Mesodermal cell (in vitro differentiated cells): Measurements from ENCODE around the gene PRDM16.
A peak's percentile ranks its signal among the peaks of the same experiment; 100 is the strongest.

Experiments
- H3K27ac ChIP-seq: 2 replicates; pipeline ENCODE4 v1.7.0; 2013; ENCODE audit warnings: mild to moderate bottlenecking, low read depth, low read length, moderate library complexity; ENCODE audit not compliant: severe bottlenecking
- H3K36me3 ChIP-seq: 2 replicates; pipeline ENCODE4 v1.7.1; 2013; ENCODE audit warnings: mild to moderate bottlenecking, low read length, moderate library complexity; ENCODE audit not compliant: control insufficient read depth, insufficient read depth
- H3K4me1 ChIP-seq: one replicate; pipeline ENCODE4 v1.7.1; 2013; ENCODE audit warnings: mild to moderate bottlenecking, low read length; ENCODE audit not compliant: insufficient read depth, control insufficient read depth, poor library complexity, severe bottlenecking
- H3K4me3 ChIP-seq: 2 replicates; pipeline ENCODE4 v1.7.0; 2013; ENCODE audit warnings: low read length, control low read depth, mild to moderate bottlenecking; ENCODE audit not compliant: insufficient read depth, poor library complexity, severe bottlenecking; ENCODE audit errors: extremely low read depth
- H3K9me3 ChIP-seq: 2 replicates; pipeline ENCODE4 v1.7.1; 2013; ENCODE audit warnings: mild to moderate bottlenecking, low read length, moderate library complexity; ENCODE audit not compliant: control insufficient read depth
- WGBS, 2 experiments: methylation state at CpG; one replicate each; pipeline ENCODE4 v1.1.5; 2013; ENCODE audit warnings: missing lambda C conversion rate in 2 of 2; ENCODE audit not compliant: insufficient coverage in 2 of 2; 5-methylcytosine and 5-hydroxymethylcytosine counted together

The PRDM16 gene

GRCh38 chr1:3216015-3216391 is 147.0 kb downstream of the PRDM16 start:
- peaks cover 7% of the 10 kb centered on the region for H3K4me1 ChIP-seq
- 92 to 98% methylated on average over 5 to 6 of the region's 7 CpGs for WGBS, 2 experiments
- peak overlapping the region; percentile 42 for H3K27ac ChIP-seq
- no peak overlapping the region for H3K4me3 ChIP-seq
- H3K9me3 ChIP-seq = no peaks in the 10 kb centered on the region
- H3K36me3 ChIP-seq = no peaks in the 10 kb centered on the region

GRCh38 chr1:3217181-3217641 is 148.2 kb downstream of the PRDM16 start:
- no peak overlapping the region for H3K27ac ChIP-seq
- H3K9me3 ChIP-seq = no peaks in the 10 kb centered on the region
- peaks cover 7% of the 10 kb centered on the region for H3K4me1 ChIP-seq
- H3K4me3 ChIP-seq = no peak overlapping the region
- WGBS, 2 experiments = 88 to 91% methylated on average over 14 to 15 of the region's 15 CpGs
- H3K36me3 ChIP-seq = no peaks in the 10 kb centered on the region

GRCh38 chr1:3217979-3218679 is 149.1 kb downstream of the PRDM16 start:
- peaks cover 7% of the 10 kb centered on the region for H3K4me1 ChIP-seq
- H3K4me3 ChIP-seq = no peak overlapping the region
- H3K9me3 ChIP-seq = no peaks in the 10 kb centered on the region
- no peaks in the 10 kb centered on the region for H3K36me3 ChIP-seq
- H3K27ac ChIP-seq = no peak overlapping the region
- 78 to 79% methylated on average over 17 to 19 of the region's 23 CpGs for WGBS, 2 experiments

- Histone ChIP-seq H3K36me3 (no peaks in the 10 kb centered on the region), H3K4me1 (peaks cover 5% of the 10 kb centered on the region), H3K9me3 (no peaks in the 10 kb centered on the region), H3K4me3 (no peak overlapping the region), H3K27ac (no peak overlapping the region)
- 77 to 82% methylated on average over 33 to 37 of the region's 37 CpGs for WGBS, 2 experiments
Observed at GRCh38 chr1:3219005-3219790, 150.2 kb downstream of the PRDM16 start.

- no peak overlapping the region for H3K27ac ChIP-seq
- no peak overlapping the region for H3K4me3 ChIP-seq
- H3K9me3 ChIP-seq = no peaks in the 10 kb centered on the region
- H3K4me1 ChIP-seq = peaks cover 5% of the 10 kb centered on the region
- no peaks in the 10 kb centered on the region for H3K36me3 ChIP-seq
- 93 to 95% methylated on average over 26 to 32 of the region's 32 CpGs for WGBS, 2 experiments
Observed at GRCh38 chr1:3219791-3220467, 150.9 kb downstream of the PRDM16 start.

- WGBS, 2 experiments = 87 to 88% methylated on average over 19 to 21 of the region's 24 CpGs
- peaks cover 5% of the 10 kb centered on the region for H3K4me1 ChIP-seq
- H3K36me3 ChIP-seq = no peaks in the 10 kb centered on the region
- H3K27ac ChIP-seq = no peak overlapping the region
- H3K9me3 ChIP-seq = no peaks in the 10 kb centered on the region
- H3K4me3 ChIP-seq = no peak overlapping the region
Observed at GRCh38 chr1:3221112-3222041, 152.4 kb downstream of the PRDM16 start.

- no peak overlapping the region for H3K27ac ChIP-seq
- no peaks in the 10 kb centered on the region for H3K9me3 ChIP-seq
- no peaks in the 10 kb centered on the region for H3K36me3 ChIP-seq
- 58 to 79% methylated on average over 6 to 10 of the region's 16 CpGs for whole genome bisulfite sequencing, 2 experiments
- no peak overlapping the region for H3K4me3 ChIP-seq
- peaks cover 5% of the 10 kb centered on the region for H3K4me1 ChIP-seq
Observed at GRCh38 chr1:3222042-3222692, 153.2 kb downstream of the PRDM16 start.

- Histone ChIP-seq H3K4me1 (no peaks in the 10 kb centered on the region), H3K36me3 (no peaks in the 10 kb centered on the region), H3K4me3 (no peak overlapping the region), H3K9me3 (no peaks in the 10 kb centered on the region), H3K27ac (no peak overlapping the region)
- WGBS, 2 experiments = 92 to 96% methylated on average over 12 of the region's 12 CpGs
Observed at GRCh38 chr1:3225661-3226060, 156.7 kb downstream of the PRDM16 start.

GRCh38 chr1:3226191-3226590 is 157.2 kb downstream of the PRDM16 start:
- 92 to 95% methylated on average over 10 to 15 of the region's 15 CpGs for WGBS, 2 experiments
- Histone ChIP-seq H3K36me3 (no peaks in the 10 kb centered on the region), H3K4me3 (no peak overlapping the region), H3K27ac (no peak overlapping the region), H3K4me1 (no peaks in the 10 kb centered on the region), H3K9me3 (no peaks in the 10 kb centered on the region)
